Left hindlimb (tissue), 1 donor: ENCODE data around the gene HPS1.

Experiments
- DNase-seq: peaks from one replicate; pipeline ENCODE4 v3.0.0-alpha.2; 2018

Gene HPS1

DNA sequence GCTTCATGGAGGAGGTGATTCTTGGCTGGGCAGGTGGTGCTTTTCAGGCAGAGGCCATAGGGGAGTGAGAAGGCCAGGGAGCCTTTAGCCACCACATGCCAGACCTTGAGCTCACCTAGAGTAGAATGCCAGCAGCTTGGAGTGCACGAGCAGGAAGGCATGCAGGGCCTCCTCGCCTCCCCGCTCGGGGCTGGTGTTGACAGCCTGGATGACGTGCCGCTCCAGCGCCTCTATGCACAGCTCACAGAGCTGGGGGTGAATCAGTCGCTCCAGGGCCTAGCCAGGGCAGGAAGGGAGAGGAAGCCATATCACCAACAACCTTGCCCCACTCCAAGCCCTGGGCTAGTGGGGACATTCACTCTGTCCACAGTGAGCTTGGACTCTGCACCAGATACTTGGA lies 15.7 kb downstream of the HPS1 start:
- no peak for DNase-seq

DNA sequence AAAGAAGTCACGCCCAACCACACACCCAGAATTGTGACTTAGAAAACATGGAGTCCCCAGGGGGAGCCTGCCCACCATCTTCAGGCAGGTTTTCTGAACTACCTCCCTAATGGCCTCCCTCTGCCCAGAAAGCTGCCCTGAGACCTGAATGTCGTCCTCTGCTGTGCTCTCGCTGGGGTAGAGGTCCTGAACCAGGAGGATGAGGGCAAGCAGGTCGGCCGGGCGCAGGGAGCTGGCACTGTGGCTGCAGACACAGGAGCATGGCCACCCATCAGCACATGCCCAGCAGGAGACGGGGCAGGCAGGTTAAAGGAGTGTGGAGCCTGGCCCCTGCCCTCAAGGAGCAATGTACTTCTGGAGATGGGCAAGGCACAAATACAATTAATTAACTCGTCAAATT lies 16.3 kb downstream of the HPS1 start:
- DNase-seq = no peak

- DNase-seq = no peak
Observed at GRCh38 chr10:98429320-98430072, 17.2 kb downstream of the HPS1 start.

- no peak for DNase-seq
Observed at GRCh38 chr10:98427011-98427515, 19.7 kb downstream of the HPS1 start.

- DNase-seq = no peak
Observed at GRCh38 chr10:98425511-98426352, 21.0 kb downstream of the HPS1 start.

- DNase-seq = no peak
Observed at GRCh38 chr10:98424295-98425254, 22.2 kb downstream of the HPS1 start.

DNA sequence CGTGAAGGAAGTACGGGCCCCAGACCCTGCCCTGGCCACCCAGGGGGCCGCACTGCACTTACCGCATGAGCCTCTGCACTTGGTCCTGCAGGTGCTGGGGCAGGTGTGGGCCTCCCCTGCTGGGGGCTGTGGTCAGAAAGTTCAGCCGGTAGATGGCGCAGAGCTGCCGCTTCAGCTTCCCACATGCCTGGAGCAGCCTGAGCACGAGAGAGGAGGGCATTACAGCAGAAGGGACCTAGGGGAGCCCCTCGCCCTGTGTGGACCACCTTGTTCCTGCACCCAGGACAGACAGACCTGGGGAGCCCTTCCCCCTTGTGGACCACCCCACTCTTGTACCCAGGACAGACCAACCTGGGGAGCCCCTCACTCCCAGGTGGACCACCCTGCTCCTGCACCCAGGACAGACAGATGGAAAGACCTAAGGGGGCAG lies 23.0 kb downstream of the HPS1 start:
- DNase-seq = no peak

DNA sequence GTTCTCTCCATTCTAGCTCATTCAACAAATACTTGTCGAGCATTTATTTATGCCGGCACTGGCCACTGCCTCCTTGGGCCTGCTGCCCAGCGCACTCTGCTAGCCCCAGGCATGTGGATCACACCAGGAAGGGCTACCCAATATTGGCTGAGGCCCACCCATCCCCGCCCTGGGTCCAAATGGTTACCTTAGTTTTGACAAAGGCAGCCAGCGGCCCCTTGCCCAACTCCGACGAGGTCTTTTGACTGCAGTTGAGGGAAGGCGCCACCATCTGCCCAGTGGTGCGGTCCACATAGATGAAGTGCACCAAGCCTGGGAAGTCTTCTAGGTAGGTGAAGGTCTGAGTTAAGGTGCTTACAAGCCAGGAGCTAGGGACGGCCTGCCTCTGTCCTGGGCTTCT lies 24.6 kb downstream of the HPS1 start:
- no peak for DNase-seq

DNA sequence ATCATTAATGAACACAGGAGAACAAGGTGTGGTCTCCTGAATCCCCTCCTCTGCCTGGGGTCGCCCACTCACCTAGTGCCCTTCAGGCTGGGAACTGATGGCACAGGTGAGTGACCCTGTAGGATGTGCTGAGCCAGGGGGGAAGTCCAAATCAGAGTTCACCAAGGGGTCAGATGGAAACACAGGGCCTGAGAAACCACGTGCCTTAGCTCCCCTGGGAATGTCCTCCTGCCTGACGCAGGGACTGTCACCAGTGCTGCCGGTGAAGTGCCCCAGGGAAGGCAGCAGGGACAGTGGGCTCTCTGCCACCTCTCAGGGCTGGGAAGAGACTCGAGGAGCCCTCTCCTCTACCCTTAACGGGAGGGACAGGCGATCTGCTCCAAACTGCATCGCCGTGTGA lies 25.9 kb downstream of the HPS1 start:
- no peak for DNase-seq

GRCh38 chr10:98419469-98420261 lies 27.1 kb downstream of the HPS1 start:
- DNase-seq = no peak

GRCh38 chr10:98418665-98419468 lies 27.9 kb downstream of the HPS1 start:
- DNase-seq = no peak

DNA sequence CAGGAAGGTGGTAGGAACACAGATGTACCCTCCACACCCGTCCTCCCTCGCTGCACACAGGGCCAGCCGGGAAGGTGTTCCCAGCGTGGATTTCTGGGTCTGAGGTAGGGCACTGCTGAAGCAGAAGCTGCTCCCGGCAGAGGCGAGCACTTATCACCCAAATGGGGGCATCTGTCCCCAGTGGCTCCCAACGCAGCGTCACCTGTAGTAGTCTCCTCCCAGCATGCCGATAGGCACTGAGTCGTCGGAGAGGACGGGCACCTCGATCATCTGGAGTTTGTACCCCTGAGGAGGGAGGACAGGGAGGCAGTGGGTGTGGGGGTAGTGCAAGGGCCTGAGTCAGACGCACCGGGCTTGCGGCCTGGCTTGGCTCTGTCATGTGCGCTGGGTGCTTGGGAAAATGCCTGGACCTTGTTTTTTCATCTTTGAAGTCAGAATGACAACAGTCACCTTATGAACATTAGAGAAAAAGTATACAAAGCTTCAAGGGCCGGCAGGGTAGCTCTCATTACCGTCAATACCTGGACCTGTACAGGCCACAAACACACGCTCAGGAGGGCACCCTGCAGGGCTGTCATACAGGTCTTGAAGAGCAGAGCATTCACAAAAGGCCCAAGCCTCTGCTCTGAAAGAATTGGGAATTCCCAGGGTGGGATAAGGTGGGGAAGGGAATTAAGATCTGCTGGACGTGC lies 28.6 kb downstream of the HPS1 start:
- DNase-seq = no peak

DNA sequence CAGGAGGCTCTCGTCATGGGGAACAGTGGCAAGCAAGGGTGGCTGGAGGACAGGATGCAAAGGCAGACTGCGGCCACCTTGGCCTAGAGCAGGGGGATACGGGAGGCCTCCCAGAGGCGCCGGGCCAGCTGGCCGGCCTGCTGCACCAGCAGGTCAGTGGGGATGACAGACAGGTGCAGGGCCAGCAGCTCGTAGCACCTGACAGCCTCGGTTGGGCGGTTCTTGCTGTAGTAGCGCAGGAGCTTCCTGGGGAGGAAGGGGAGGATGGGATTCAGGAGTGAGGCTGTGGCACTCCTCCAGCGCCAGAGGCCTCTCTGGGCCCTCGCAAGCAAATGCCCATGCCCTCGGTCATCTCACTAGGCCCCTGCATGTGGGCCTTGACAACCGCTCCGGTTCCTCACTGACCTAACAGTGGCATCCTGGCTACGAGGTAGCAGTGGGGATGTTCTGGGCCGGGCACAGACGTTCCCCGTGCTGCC lies 29.2 kb downstream of the HPS1 start:
- DNase-seq = no peak

- no peak for DNase-seq
Observed at GRCh38 chr10:98416606-98417388, 29.9 kb downstream of the HPS1 start.

- no peak for DNase-seq
Observed at GRCh38 chr10:98415731-98416119, 31.0 kb downstream of the HPS1 start.

DNA sequence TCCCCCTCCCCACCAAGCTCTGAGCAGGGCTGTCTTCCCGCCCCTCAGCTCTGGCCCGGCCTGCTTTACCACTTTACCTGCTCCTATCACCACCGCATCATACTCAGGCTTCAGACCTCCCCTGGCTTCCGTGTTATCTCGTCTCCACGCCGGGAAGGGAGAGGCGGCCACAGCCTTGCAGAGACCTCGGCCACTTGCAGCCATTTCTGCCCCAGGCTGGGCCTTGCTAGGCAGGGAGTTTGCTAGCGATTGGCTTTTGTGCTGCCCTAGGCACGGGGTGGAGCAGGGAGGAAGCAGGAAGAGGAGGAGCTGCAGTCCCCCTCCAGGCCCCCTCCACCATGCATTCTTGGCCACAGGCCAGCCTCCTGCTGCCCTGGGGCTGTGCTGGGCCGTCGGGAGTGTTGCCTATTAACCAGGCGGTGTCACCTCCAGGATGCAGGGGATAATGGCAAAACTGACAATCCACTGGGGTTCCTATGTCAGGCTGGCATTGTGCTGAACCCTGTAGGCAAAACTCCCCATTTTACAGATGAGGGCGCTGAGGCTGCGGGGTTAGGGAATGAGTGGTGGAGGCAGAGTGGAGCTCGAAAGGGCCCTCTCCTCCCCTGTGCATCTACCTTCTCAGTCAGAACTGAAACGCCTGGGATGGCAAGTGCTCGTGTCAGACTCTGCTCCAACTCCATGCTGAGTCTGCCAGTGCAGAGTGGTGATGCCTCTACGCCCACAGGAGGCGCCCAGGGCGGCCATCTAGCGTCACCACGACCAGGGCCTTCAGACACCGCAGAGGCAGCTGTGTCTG lies 31.6 kb downstream of the HPS1 start, which contains the start of gene PYROXD2:
Gene PYROXD2, minus strand, starts transcription at position 251 of the 799 bp plus-strand sequence. Its CDS starts 47 bp downstream, at position 204.
- DNase-seq = peak; percentile 91

DNA sequence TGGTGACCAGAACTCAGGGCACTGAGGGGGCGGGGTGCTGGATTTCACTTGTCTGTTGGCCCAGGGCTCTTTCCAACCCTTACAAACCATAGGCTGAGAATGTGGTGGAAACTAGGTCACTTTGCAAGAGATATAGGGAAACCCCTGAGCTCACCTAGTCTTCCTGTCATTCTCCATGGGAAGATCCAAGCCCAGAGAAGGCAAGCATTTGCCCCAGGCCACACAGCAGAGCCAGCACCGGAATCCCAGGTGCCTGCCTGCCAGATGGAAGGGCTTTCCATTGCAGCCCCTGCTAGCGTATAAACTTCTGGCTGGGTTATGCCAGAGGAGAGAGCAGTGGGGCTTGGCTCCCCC lies 32.2 kb downstream of the HPS1 start:
- no peak for DNase-seq

GRCh38 chr10:98411768-98412167 lies 35.0 kb downstream of the HPS1 start:
- no peak for DNase-seq

DNA sequence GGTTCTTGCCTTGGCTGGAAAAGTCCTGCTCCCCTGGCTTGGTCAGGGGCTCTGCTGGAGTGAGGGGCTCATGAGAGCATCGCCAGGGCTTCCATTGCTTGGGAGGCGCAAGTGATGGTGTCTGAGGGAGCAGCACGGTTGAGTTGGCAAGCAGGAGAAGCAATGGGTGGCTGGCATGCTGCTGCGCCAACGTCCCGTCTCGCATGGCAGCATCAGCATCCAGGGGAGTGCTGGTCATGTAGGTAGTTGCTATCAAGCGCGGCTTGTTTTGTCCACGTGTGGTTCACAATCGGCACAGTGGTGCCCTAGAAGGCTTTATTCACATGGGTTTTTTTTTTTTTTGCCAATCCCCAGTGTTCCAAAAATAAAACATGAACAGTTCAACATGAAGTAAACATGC lies 35.6 kb downstream of the HPS1 start:
- DNase-seq = no peak
